ENCODE data around the gene R3HDML.
"Not testable (repeated sequence)": the region's sequence is repeated elsewhere in the genome, so short reads cannot be mapped to it uniquely, and the experiment has no call there.

Gene R3HDML

DNA sequence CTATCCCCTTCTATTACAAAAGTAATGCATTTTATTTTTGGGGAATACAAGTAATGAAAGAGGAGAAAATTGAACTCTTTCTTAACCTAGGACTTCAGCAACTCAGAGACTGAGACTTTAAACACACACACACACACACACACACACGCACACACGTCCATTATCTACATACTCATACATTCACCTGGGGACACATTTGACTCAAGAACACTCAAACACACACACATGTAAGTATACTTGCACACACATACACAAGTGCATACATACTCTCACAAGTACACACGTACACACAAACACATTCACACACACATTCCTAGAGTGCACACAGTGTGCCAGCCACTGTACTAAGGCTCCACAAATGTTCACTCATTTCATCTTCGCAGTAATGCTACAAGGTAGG is 2.1 kb upstream of the R3HDML start:
- H3K4me3 ChIP-seq (ENCODE audit: low read depth, low read length) = no peak overlapping the region
- H3K9me3 ChIP-seq (ENCODE audit: control insufficient read depth, insufficient read depth, low read length) = no peaks in the 10 kb centered on the region
- no peaks in the 10 kb centered on the region for H3K4me1 ChIP-seq (ENCODE audit: control insufficient read depth, insufficient read depth, low read length)
- H3K9ac ChIP-seq (ENCODE audit: low read depth, low read length) = no peak overlapping the region
- H3K27me3 ChIP-seq (ENCODE audit: control insufficient read depth, insufficient read depth, low read length) = peaks cover 2% of the 10 kb centered on the region
- H3K36me3 ChIP-seq (ENCODE audit: control insufficient read depth, insufficient read depth, low read length) = no peaks in the 10 kb centered on the region

DNA sequence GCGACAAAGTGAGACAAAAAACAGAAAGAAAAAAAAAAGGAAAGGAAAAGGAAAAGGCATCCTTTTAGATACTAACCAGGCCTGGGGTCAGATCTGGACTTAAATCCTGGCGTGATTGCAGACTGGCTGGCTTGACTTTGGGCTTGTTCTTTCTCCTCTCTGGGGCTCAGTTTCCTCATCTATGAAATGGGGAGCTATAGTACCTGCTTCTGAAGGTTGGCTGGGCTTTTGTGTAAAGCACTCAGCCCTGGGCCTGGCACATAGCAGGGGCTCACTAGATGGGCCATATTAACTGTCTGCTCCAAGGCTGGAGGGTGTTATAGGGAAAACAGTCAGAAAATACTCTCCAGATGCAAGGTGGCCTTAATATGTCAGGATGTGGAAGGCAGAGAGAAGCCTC is 1.2 kb upstream of the R3HDML start:
- H3K9ac ChIP-seq (ENCODE audit: low read depth, low read length) = no peak overlapping the region

DNA sequence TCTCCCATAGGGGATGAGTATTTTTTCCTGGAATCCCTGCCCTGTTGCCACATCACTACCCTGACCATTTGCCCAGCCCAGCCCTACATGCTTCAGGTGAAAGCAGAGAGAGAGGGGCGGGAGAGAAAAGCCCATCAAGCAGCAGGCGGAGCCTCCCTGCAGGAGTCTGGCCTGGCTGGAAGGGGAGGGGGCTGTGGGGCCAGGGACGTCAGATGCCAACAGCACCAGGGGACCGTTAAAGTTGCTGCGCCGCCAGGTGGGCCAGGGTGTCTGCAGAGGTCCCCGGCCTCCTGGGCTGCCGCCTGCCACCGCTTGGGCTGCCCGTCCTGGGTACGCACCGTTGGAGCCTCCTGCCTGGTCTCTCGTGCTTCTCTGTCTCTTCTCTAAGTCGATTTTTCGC is 757 bp upstream of the R3HDML start:
- no peaks in the 10 kb centered on the region for H3K4me1 ChIP-seq (ENCODE audit: control insufficient read depth, insufficient read depth, low read length)
- H3K36me3 ChIP-seq (ENCODE audit: control insufficient read depth, insufficient read depth, low read length) = no peaks in the 10 kb centered on the region
- H3K4me3 ChIP-seq (ENCODE audit: low read depth, low read length) = no peak overlapping the region
- H3K27me3 ChIP-seq (ENCODE audit: control insufficient read depth, insufficient read depth, low read length) = peaks cover 2% of the 10 kb centered on the region
- H3K9me3 ChIP-seq (ENCODE audit: control insufficient read depth, insufficient read depth, low read length) = no peaks in the 10 kb centered on the region
- no peak overlapping the region for H3K9ac ChIP-seq (ENCODE audit: low read depth, low read length)

More for the DNA sequence above, 1.2 kb upstream of the R3HDML start:
- Histone ChIP-seq H3K9me3 (ENCODE audit: control insufficient read depth, insufficient read depth, low read length) (no peaks in the 10 kb centered on the region), H3K36me3 (ENCODE audit: control insufficient read depth, insufficient read depth, low read length) (no peaks in the 10 kb centered on the region), H3K27me3 (ENCODE audit: control insufficient read depth, insufficient read depth, low read length) (peaks cover 2% of the 10 kb centered on the region), H3K4me1 (ENCODE audit: control insufficient read depth, insufficient read depth, low read length) (no peaks in the 10 kb centered on the region), H3K4me3 (ENCODE audit: low read depth, low read length) (no peak overlapping the region)

DNA sequence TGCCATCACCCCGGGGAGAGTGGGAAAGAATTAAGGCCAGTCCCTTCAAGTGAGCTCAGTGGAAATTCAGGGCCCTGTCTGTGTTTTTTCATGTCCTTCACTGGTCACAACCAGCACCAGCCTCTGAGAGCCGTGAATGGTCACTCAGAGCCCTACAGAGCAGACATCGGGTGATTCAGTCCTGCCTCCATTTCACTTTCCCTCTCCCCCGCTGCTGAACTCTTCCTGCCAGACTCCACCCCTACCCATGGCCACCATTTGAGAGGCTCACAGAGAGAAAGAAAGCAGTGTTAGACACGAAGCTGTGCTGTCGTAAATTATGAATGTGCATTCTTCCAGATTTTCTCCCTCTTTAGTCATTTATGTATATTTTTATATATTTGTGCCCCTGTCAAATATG is 5.4 kb downstream of the R3HDML start:
- no peak overlapping the region for H3K4me3 ChIP-seq (ENCODE audit: low read depth, low read length)
- no peaks in the 10 kb centered on the region for H3K27me3 ChIP-seq (ENCODE audit: control insufficient read depth, insufficient read depth, low read length)
- H3K9ac ChIP-seq (ENCODE audit: low read depth, low read length) = no peak overlapping the region
- H3K9me3 ChIP-seq (ENCODE audit: control insufficient read depth, insufficient read depth, low read length) = no peaks in the 10 kb centered on the region
- H3K36me3 ChIP-seq (ENCODE audit: control insufficient read depth, insufficient read depth, low read length) = no peaks in the 10 kb centered on the region
- no peaks in the 10 kb centered on the region for H3K4me1 ChIP-seq (ENCODE audit: control insufficient read depth, insufficient read depth, low read length)

DNA sequence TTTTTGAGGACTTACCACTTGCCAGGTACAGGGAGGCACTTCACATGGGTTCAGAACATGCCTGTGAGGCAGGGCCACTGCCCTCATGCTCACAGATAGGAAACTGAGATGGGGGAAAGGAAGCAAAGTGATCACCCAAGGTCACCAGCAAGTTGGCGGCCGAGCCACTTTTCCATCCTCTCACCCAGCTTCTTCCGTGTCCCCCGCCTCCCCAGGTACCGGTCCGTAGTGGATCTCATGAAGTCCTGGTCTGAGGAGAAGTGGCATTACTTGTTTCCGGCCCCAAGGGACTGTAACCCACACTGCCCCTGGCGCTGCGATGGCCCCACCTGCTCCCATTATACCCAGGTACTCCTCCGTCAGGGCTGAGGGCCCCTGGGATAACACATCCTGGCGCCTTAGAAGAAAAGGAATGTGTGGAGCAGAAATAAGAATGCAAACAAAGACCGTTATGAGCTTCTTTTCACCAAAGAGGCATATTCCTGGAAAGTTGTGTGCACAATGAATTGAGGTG is 6.4 kb downstream of the R3HDML start:
- H3K4me1 ChIP-seq (ENCODE audit: control insufficient read depth, insufficient read depth, low read length) = no peaks in the 10 kb centered on the region
- no peaks in the 10 kb centered on the region for H3K9me3 ChIP-seq (ENCODE audit: control insufficient read depth, insufficient read depth, low read length)
- no peak overlapping the region for H3K4me3 ChIP-seq (ENCODE audit: low read depth, low read length)
- H3K36me3 ChIP-seq (ENCODE audit: control insufficient read depth, insufficient read depth, low read length) = no peaks in the 10 kb centered on the region
- H3K9ac ChIP-seq (ENCODE audit: low read depth, low read length) = no peak overlapping the region
- no peaks in the 10 kb centered on the region for H3K27me3 ChIP-seq (ENCODE audit: control insufficient read depth, insufficient read depth, low read length)

DNA sequence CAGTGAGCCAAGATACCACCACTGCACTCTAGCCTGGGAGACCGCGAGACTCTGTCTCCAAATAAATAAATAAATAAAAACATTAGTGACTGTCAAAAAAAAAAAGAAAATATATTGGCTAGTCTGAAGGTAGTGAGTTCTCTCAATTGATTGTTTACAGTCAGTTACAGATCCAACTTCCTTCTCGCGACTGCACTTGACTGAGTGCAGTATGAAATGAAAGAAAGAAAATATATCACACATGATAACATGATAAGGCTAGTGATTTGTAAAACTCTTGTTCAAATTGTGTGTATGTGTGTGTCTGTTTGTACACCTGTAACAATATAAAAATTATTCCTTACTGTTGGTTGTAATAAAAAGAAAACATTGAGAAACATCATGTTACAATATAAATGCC is 7.9 kb downstream of the R3HDML start:
- Histone ChIP-seq H3K9ac (ENCODE audit: low read depth, low read length) (no peak overlapping the region), H3K9me3 (ENCODE audit: control insufficient read depth, insufficient read depth, low read length) (no peaks in the 10 kb centered on the region), H3K4me3 (ENCODE audit: low read depth, low read length) (no peak overlapping the region)

DNA sequence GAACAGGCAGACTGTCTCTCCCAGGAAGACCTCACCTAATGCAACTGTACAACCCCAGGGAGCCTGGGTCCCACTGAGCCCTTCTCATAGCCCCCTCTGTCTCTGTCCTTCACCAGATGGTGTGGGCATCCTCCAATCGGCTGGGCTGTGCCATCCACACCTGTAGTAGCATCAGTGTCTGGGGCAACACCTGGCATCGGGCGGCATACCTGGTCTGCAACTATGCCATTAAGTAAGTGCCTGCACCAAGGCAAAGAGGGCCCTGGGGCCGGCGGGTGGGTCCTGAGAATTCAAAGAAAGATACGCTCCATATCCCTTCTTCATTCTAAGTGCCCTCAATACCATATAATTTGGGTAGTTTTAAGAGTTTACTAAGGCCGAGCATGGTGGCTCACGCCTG is 8.3 kb downstream of the R3HDML start:
- no peaks in the 10 kb centered on the region for H3K27me3 ChIP-seq (ENCODE audit: control insufficient read depth, insufficient read depth, low read length)
- H3K36me3 ChIP-seq (ENCODE audit: control insufficient read depth, insufficient read depth, low read length) = no peaks in the 10 kb centered on the region
- H3K4me3 ChIP-seq (ENCODE audit: low read depth, low read length) = no peak overlapping the region

More for the DNA sequence above, 7.9 kb downstream of the R3HDML start:
- no peaks in the 10 kb centered on the region for H3K27me3 ChIP-seq (ENCODE audit: control insufficient read depth, insufficient read depth, low read length)
- no peaks in the 10 kb centered on the region for H3K4me1 ChIP-seq (ENCODE audit: control insufficient read depth, insufficient read depth, low read length)
- H3K36me3 ChIP-seq (ENCODE audit: control insufficient read depth, insufficient read depth, low read length) = no peaks in the 10 kb centered on the region

DNA sequence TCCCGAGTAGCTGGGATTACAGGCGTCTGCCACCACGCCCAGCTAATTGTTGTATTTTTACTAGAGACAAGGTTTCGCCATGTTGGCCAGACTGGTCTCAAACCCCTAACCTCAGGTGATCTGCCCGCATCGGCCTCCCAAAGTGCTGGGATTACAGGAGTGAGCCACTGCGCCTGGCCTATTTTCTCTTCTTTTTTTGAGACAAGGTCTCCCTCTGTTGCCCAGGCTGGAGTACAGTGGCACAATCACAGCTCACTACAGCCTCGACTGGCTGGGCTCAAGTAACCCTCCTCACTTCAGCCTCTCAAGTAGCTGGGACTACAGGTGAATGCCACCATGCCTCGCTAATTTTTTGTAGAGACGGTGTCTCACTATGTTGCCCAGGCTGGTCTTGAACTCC is 9.1 kb downstream of the R3HDML start:
- not testable (repeated sequence) for H3K9me3 ChIP-seq (ENCODE audit: control insufficient read depth, insufficient read depth, low read length); H3K9ac ChIP-seq (ENCODE audit: low read depth, low read length); H3K4me1 ChIP-seq (ENCODE audit: control insufficient read depth, insufficient read depth, low read length); H3K36me3 ChIP-seq (ENCODE audit: control insufficient read depth, insufficient read depth, low read length); H3K4me3 ChIP-seq (ENCODE audit: low read depth, low read length); H3K27me3 ChIP-seq (ENCODE audit: control insufficient read depth, insufficient read depth, low read length)

More for the DNA sequence above, 8.3 kb downstream of the R3HDML start:
- Histone ChIP-seq H3K4me1 (ENCODE audit: control insufficient read depth, insufficient read depth, low read length) (no peaks in the 10 kb centered on the region), H3K9ac (ENCODE audit: low read depth, low read length) (no peak overlapping the region), H3K9me3 (ENCODE audit: control insufficient read depth, insufficient read depth, low read length) (no peaks in the 10 kb centered on the region)

DNA sequence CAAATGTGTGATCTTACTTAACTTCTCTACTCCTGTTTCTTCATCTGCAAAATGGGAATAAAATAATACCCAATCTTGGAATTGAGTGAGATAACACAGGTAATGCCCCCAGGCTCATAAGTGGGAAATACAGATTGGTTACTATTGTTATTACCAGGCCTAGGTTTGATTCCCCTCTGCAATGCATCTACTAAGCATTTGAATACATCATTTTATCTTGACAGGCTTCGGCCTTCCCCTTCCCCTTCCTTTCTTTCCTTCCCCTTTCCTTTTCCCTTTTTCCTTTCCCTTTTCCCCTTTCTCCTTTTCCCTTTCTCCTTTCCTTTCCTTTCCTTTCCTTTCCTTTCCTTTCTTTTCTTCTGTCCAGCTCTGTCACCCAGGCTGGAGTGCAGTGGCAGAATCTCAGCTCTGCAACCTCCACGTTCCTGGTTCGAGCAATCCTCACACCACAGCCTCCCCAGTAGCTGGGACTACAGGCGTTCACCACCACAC is 11.4 kb downstream of the R3HDML start:
- H3K4me1 ChIP-seq (ENCODE audit: control insufficient read depth, insufficient read depth, low read length) = no peaks in the 10 kb centered on the region
- H3K36me3 ChIP-seq (ENCODE audit: control insufficient read depth, insufficient read depth, low read length) = no peaks in the 10 kb centered on the region
- no peaks in the 10 kb centered on the region for H3K27me3 ChIP-seq (ENCODE audit: control insufficient read depth, insufficient read depth, low read length)
- no peak overlapping the region for H3K4me3 ChIP-seq (ENCODE audit: low read depth, low read length)
- no peak overlapping the region for H3K9ac ChIP-seq (ENCODE audit: low read depth, low read length)
- H3K9me3 ChIP-seq (ENCODE audit: control insufficient read depth, insufficient read depth, low read length) = no peaks in the 10 kb centered on the region

DNA sequence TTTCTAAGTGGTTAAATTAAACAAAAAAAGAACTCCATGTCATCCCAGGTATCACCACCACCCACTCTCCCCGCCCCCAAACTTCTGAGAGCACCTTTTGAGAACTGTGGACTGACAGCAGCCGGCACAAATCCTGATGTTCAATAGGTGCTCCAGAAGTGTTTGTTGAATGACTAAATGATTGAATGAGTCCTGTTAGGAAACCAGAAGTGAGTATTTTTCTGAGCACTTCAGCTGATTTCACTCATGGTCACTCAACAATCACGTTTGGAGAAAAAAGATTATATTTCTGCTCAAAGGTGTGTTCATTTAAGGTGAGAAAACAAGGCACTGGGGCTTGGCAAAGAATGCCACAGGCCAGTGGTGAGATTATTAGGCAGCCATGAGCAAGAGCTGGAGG is 12.5 kb downstream of the R3HDML start:
- no peaks in the 10 kb centered on the region for H3K9me3 ChIP-seq (ENCODE audit: control insufficient read depth, insufficient read depth, low read length)

DNA sequence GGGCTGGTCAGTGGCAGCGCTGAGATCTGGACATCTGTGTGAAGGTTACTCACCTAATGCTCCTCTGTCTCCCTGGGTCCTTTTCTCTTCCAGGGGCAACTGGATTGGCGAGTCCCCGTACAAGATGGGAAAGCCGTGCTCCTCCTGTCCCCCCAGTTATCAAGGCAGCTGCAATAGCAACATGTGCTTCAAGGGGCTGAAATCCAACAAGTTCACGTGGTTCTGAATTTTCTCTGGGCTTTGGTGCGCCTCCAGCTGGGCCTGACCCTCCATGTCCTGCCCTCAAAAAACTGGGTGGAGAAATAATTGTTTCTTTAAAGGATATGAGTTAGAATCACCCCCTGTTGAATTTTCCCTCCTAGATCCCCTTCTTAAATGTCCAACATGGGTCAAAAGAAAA is 13.7 kb downstream of the R3HDML start:
- Histone ChIP-seq H3K27me3 (ENCODE audit: control insufficient read depth, insufficient read depth, low read length) (no peaks in the 10 kb centered on the region), H3K9me3 (ENCODE audit: control insufficient read depth, insufficient read depth, low read length) (no peaks in the 10 kb centered on the region), H3K9ac (ENCODE audit: low read depth, low read length) (no peak overlapping the region), H3K4me3 (ENCODE audit: low read depth, low read length) (no peak overlapping the region), H3K4me1 (ENCODE audit: control insufficient read depth, insufficient read depth, low read length) (no peaks in the 10 kb centered on the region), H3K36me3 (ENCODE audit: control insufficient read depth, insufficient read depth, low read length) (no peaks in the 10 kb centered on the region)

More for the DNA sequence above, 12.5 kb downstream of the R3HDML start:
- Histone ChIP-seq H3K27me3 (ENCODE audit: control insufficient read depth, insufficient read depth, low read length) (no peaks in the 10 kb centered on the region), H3K9ac (ENCODE audit: low read depth, low read length) (no peak overlapping the region), H3K36me3 (ENCODE audit: control insufficient read depth, insufficient read depth, low read length) (no peaks in the 10 kb centered on the region), H3K4me1 (ENCODE audit: control insufficient read depth, insufficient read depth, low read length) (no peaks in the 10 kb centered on the region), H3K4me3 (ENCODE audit: low read depth, low read length) (no peak overlapping the region)

DNA sequence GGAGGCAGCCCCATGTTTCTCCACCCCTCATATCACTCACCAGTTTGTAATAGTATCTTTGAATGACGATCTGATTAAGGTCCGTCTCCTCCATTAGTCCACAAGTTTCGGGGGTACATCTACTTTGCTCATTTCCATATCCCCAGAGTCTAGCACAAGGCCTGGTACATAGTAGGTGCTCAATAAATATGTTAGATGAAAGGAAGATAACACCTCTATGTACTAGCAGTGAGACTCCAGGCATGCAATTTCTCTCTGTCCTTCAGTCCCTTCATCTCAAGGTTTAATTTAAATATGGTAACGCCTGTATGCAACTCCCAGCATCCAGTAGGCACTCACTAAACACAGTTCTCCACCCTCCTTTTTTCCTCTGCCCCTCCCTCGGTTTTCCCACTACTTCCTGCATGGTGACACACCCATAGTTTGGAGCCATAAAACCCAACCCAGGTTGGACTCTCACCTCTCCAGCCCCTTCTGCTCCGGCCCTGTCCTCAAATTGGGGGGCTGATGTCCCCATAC is 18.2 kb downstream of the R3HDML start:
- Histone ChIP-seq H3K4me1 (ENCODE audit: control insufficient read depth, insufficient read depth, low read length) (no peaks in the 10 kb centered on the region), H3K4me3 (ENCODE audit: low read depth, low read length) (no peak overlapping the region)

More for the DNA sequence above, 18.2 kb downstream of the R3HDML start:
- H3K36me3 ChIP-seq (ENCODE audit: control insufficient read depth, insufficient read depth, low read length) = no peaks in the 10 kb centered on the region
- H3K9me3 ChIP-seq (ENCODE audit: control insufficient read depth, insufficient read depth, low read length) = no peaks in the 10 kb centered on the region
- no peak overlapping the region for H3K9ac ChIP-seq (ENCODE audit: low read depth, low read length)
- no peaks in the 10 kb centered on the region for H3K27me3 ChIP-seq (ENCODE audit: control insufficient read depth, insufficient read depth, low read length)

Measured in iPS-15b (cell line).